Kidney (tissue), 14 donors: Measurements from ENCODE around the gene PLCB3. TPM values are rescaled to one million over a fixed set of nuclear protein-coding genes. Genes with fewer than 3 reads are reported as not detected.

Experiments used
- DNase-seq, 5 donors: peaks; one replicate each; pipeline ENCODE4 v3.0.0-alpha.2; 2013 to 2020
- FAIRE-seq: peaks from 2 replicates; lab custom pipeline; 2012; peaks lifted over from hg19 to GRCh38; lab: Jason Lieb, UNC
- H3K27ac ChIP-seq, 2 donors: one replicate each; pipeline ENCODE4 v1.7.0; 2013; ENCODE audit warnings: low read depth in 2 of 2, low read length in 2 of 2, inconsistent platforms in 1 of 2
- H3K27me3 ChIP-seq: one replicate; pipeline ENCODE4 v1.7.1; 2013; ENCODE audit warnings: low read length, inconsistent platforms; ENCODE audit not compliant: control insufficient read depth, insufficient read depth
- H3K36me3 ChIP-seq, 3 donors: one replicate each; pipeline versions ENCODE4 v1.7.0 to v1.7.1; 2013; ENCODE audit warnings: low read length in 3 of 3, control low read depth in 1 of 3, inconsistent platforms in 1 of 3; ENCODE audit not compliant: insufficient read depth in 3 of 3, control insufficient read depth in 2 of 3
- H3K4me1 ChIP-seq, 3 donors: one replicate each; pipeline versions ENCODE4 v1.7.0 to v1.7.1; 2013; ENCODE audit warnings: low read length in 3 of 3, inconsistent platforms in 1 of 3, low read depth in 1 of 3; ENCODE audit not compliant: control insufficient read depth in 2 of 3, insufficient read depth in 2 of 3
- H3K4me3 ChIP-seq, 3 donors: one replicate each; pipeline versions ENCODE4 v1.7.0 to v1.8.1; 2013; ENCODE audit warnings: low read length in 3 of 3, control low read depth in 1 of 3, inconsistent platforms in 1 of 3
- H3K9ac ChIP-seq, 3 donors: one replicate each; pipeline versions ENCODE4 v1.7.0 to v1.7.1; 2013; ENCODE audit warnings: low read length in 3 of 3, control low read depth in 1 of 3, inconsistent platforms in 1 of 3
- H3K9me3 ChIP-seq, 3 donors: one replicate each; pipeline versions ENCODE4 v1.7.0 to v1.7.1; 2013; ENCODE audit warnings: low read length in 3 of 3, control low read depth in 1 of 3, inconsistent platforms in 1 of 3; ENCODE audit not compliant: control insufficient read depth in 2 of 3, insufficient read depth in 1 of 3
- intact Hi-C: fragments of 100-400 bp; cut with DNase I; formaldehyde crosslinking; loops from one replicate; pipeline ENCODE4 v1.11.1; 2022
- polyA plus RNA-seq: library from polyadenylated mRNA; stranded (reverse); fragments of 350-450 nt; fragmentation: Illumina TruSeq; extraction: RNeasy Lipid Tissue Mini Kit (QIAGEN cat#74804); gene quantifications from one replicate; pipeline ENCODE4 v1.2.3, GENCODE V29; 2014; ENCODE audit warnings: low read depth, low replicate concordance; ENCODE audit not compliant: insufficient read depth
- total RNA-seq: library from RNA; stranded (reverse); fragmentation: NEBNext Ultra II Directional; extraction: Animal tissue kit (Norgen Biotek cat#: 25700); gene quantifications from one replicate; pipeline ENCODE4 v1.2.1, GENCODE V29; 2021
- TF ChIP-seq, protein P1 (sequence below): IDR thresholded peaks from 3 replicates; pipeline ENCODE4 v1.5.1; 2012; ENCODE audit warnings: mild to moderate bottlenecking, moderate library complexity, borderline replicate concordance; ENCODE audit not compliant: insufficient read depth; ENCODE audit errors: extremely low read depth
- donor health status: control.
- donor health status: control.
- donor health status: control.
- donor health status: control.
- donor health status: control.
- donor health status: DM: yes; HTN: yes; CAD: no.
- donor health status: Normal renal cell carcinoma (clear cell type).

The PLCB3 gene
- total and polyA plus RNA-seq, 2 donors from 2014 or later: 9.6 to 24.6 TPM

DNA sequence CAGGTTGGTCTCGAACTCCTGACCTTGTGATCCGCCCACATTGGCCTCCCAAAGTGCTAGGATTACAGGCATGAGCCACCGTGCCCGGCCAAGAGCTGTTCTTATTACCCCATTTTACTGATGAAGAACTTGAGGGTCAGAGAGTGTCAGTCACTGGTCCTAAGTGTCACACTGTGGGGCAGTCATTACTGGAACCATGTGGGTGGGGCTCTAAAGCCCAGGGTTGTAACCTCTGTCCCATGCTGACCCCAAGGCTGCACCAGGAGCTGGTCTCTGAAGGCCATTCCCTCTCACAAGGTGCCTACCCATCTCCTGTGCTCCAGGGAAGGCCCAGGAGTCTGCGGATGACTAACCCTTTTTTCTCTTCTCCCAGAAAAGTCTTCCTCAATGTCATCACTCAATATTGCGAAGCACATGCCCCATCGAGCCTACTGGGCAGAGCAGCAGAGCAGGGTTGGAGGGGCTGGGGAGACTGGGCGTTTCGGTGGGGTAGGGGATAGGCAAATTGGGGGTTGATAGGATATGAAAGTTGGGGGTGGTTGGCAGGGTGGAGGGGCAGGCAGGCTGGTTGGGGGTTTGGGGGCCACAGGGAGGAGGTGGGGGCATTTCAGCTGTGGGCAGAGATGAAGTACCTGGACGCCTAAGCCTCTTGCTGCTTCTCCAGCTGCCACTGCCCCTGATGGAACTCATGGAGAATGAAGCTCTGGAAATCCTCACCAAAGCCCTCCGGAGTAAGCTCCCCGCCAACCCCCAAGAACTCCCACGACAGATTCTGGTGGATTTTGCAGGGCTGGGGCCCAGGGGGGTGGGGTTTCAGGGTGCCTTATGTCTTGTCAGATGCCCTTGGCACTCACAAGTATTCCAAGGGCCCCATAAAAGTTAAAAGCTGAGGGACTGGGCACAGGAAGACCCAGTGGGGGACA lies 52.0 kb downstream of the PLCB3 start:
- Histone ChIP-seq H3K4me3 (no peak overlapping the region), H3K9ac (peak overlapping the region in 2 of 3 donors; percentile 20 to 77)

DNA sequence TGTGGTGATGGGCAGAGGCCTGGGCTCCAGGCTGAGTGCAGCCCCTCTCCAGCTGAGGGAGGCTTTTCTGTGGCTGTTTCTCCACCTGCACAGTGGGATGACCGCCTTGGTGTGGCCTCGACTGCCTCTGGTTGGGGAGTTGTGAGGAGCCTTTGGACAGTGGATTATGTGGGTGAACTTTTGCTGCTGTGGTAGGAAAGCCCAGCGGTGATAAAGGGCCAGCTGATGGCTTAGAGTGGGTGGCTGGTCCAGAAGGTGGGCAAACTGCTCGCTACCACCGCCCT lies 52.6 kb downstream of the PLCB3 start:
- no peak for DNase-seq
- no peak for FAIRE-seq
- peaks cover 0 to 34% (median 7%) of the 10 kb centered on the region in 3 donors for H3K4me1 ChIP-seq

More for the DNA sequence above, 52.0 kb downstream of the PLCB3 start:
- intact Hi-C loops: loop anchor here (5.0 kb wide), 1 partner anchor 111 kb away; no protein-coding TSS in a partner anchor
- peaks cover 0 to 35% (median 7%) of the 10 kb centered on the region in 3 donors for H3K4me1 ChIP-seq
- TF ChIP-seq, protein P1, sequence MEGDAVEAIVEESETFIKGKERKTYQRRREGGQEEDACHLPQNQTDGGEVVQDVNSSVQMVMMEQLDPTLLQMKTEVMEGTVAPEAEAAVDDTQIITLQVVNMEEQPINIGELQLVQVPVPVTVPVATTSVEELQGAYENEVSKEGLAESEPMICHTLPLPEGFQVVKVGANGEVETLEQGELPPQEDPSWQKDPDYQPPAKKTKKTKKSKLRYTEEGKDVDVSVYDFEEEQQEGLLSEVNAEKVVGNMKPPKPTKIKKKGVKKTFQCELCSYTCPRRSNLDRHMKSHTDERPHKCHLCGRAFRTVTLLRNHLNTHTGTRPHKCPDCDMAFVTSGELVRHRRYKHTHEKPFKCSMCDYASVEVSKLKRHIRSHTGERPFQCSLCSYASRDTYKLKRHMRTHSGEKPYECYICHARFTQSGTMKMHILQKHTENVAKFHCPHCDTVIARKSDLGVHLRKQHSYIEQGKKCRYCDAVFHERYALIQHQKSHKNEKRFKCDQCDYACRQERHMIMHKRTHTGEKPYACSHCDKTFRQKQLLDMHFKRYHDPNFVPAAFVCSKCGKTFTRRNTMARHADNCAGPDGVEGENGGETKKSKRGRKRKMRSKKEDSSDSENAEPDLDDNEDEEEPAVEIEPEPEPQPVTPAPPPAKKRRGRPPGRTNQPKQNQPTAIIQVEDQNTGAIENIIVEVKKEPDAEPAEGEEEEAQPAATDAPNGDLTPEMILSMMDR: no peak
- peaks cover 11% of the 10 kb centered on the region for H3K27me3 ChIP-seq
- peak in 2 of 5 donors; percentile 68 to 75 for DNase-seq
- no peaks in the 10 kb centered on the region for H3K9me3 ChIP-seq
- FAIRE-seq: no peak
- H3K36me3 ChIP-seq: peaks cover 0 to 3% (median 0%) of the 10 kb centered on the region in 3 donors
- peak overlapping the region in 1 of 2 donors; percentile 99 for H3K27ac ChIP-seq

DNA sequence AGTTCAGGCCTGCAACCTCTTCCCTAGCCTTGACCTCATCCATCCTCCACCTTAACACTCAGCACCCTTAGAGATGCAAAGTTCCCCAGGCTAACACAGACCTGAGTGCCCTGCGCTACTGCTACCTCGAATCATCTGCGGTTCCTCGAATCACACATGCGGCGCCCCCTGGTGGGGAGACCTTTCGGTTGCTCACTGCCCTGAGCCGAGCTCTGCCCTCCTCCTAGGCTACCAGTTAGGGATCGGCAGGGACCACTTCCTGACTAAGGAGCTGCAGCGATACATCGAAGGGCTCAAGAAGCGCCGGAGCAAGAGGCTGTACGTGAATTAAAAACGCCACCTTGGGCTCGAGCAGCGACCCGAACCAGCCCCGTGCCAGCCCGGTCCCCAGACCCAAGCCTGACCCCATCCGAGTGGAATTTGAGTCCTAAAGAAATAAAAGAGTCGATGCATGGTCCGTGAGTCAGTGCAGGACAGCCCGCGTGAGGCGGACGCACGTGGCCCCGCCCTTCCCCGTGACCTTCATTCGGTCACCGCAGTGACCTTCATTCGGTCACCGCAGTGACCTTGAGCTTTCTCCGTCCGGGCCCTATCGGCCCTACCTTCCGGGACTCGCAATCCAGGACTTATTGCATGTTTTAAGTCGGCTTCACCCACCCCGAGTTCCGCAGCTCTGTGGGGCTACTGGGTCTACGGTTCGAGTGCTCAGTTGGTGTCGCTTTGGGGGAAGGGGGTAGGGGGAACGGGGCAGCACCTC lies 53.2 kb downstream of the PLCB3 start:
- peak overlapping the region; percentile 98 to 99 for H3K27ac ChIP-seq
- FAIRE-seq (no peak), DNase-seq (peak; percentile 93 to 96 (median 94))
- no peaks in the 10 kb centered on the region for H3K9me3 ChIP-seq
- peaks cover 0 to 34% (median 7%) of the 10 kb centered on the region in 3 donors for H3K4me1 ChIP-seq
- peaks cover 0 to 3% (median 0%) of the 10 kb centered on the region in 3 donors for H3K36me3 ChIP-seq
- H3K4me3 ChIP-seq: peak overlapping the region; percentile 62 to 83 (median 77)
- TF ChIP-seq, protein P1: peak; percentile 83
- peak overlapping the region; percentile 31 to 77 (median 67) for H3K9ac ChIP-seq
- peaks cover 9% of the 10 kb centered on the region for H3K27me3 ChIP-seq
- intact Hi-C loops: loop anchor here (5.0 kb wide), 1 partner anchor 112 kb away; no protein-coding TSS in a partner anchor

More for the DNA sequence above, 52.6 kb downstream of the PLCB3 start:
- intact Hi-C loops: loop anchor here (5.0 kb wide), 1 partner anchor 112 kb away; no protein-coding TSS in a partner anchor
- peaks cover 9% of the 10 kb centered on the region for H3K27me3 ChIP-seq
- TF ChIP-seq, protein P1: no peak
- peaks cover 0 to 3% (median 0%) of the 10 kb centered on the region in 3 donors for H3K36me3 ChIP-seq
- peak overlapping the region; percentile 20 to 77 (median 31) for H3K9ac ChIP-seq
- H3K9me3 ChIP-seq: no peaks in the 10 kb centered on the region
- peak overlapping the region; percentile 62 to 83 (median 77) for H3K4me3 ChIP-seq
- peak overlapping the region; percentile 98 to 99 for H3K27ac ChIP-seq
